ENCODE measurements around the gene ARID5B. TPM values are rescaled to one million over a fixed set of nuclear protein-coding genes. Genes with fewer than 3 reads are reported as not detected.
A peak's percentile ranks its signal among the peaks of the same experiment; 100 is the strongest.

Gene ARID5B
- total RNA-seq, 1 donor from 2014 or later: 29.8 TPM

DNA sequence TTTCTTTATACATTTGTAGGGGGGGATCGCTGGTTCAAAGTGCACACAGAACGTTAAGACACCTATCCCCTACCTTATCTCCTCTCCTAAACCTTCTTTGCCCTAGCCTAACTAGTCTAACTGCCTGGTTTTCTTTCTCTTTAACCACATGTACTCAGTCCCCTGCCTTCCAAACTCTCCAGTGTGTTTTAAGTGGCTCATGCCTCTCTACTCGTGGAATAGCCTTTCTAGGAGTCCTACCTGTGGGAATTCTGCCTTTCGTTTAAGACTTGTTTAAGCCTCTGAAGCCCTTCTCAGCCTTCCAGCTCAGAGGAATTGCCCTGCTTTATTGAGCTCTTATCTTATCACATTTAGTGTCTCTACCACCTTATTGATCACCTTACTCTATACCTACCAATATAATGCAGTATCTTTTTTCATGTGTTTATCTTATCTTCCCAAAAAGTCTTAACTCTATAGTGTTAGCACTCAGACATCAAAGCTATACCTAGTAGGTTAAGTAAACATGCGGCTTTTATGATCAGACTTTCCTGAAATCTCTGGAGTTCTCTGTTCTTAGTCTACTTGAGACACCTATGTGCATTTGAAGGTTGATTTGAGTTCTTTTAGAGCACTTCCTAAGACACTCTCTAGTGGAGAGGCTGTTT is 50.7 kb downstream of the ARID5B start:
- ATAC-seq (peak; percentile 64 to 78), DNase-seq (no peak)
- Histone ChIP-seq H3K9me3 (no peaks in the 10 kb centered on the region), H3K4me1 (peaks cover 5% of the 10 kb centered on the region), H3K4me3 (no peak overlapping the region), H3K27ac (no peak overlapping the region), H3K36me3 (no peaks in the 10 kb centered on the region), H3K27me3 (ENCODE audit: low read depth) (no peaks in the 10 kb centered on the region)
- intact Hi-C loops (cut with DNase I): no loop called here
- TF ChIP-seq, protein P1, sequence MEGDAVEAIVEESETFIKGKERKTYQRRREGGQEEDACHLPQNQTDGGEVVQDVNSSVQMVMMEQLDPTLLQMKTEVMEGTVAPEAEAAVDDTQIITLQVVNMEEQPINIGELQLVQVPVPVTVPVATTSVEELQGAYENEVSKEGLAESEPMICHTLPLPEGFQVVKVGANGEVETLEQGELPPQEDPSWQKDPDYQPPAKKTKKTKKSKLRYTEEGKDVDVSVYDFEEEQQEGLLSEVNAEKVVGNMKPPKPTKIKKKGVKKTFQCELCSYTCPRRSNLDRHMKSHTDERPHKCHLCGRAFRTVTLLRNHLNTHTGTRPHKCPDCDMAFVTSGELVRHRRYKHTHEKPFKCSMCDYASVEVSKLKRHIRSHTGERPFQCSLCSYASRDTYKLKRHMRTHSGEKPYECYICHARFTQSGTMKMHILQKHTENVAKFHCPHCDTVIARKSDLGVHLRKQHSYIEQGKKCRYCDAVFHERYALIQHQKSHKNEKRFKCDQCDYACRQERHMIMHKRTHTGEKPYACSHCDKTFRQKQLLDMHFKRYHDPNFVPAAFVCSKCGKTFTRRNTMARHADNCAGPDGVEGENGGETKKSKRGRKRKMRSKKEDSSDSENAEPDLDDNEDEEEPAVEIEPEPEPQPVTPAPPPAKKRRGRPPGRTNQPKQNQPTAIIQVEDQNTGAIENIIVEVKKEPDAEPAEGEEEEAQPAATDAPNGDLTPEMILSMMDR (IDR thresholded peaks at IDR 0.05): no peak

DNA sequence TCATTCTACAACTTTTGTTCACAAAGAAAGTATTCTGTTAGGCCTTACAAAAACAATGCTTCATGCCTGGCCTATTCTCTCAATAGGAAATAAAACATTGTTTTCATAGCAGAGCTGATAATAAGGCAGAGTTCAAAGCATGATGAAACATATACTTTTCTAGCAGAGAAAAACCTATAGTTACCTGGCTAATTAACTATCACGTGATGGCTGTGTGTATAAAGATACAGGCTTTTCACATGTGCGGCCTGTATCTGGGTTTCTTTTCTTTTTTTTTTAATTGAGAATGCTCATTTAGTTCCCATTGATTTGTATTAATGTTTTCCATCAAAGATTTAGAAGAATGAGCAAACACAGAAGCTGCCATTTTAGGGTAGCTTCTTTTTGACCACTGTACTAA is 51.7 kb downstream of the ARID5B start:
- Histone ChIP-seq H3K36me3 (no peaks in the 10 kb centered on the region), H3K27me3 (ENCODE audit: low read depth) (no peaks in the 10 kb centered on the region), H3K27ac (no peak overlapping the region), H3K4me1 (peaks cover 5% of the 10 kb centered on the region), H3K9me3 (no peaks in the 10 kb centered on the region), H3K4me3 (no peak overlapping the region)
- ATAC-seq (no peak), DNase-seq (no peak)
- intact Hi-C loops (cut with DNase I): no loop called here
- TF ChIP-seq, protein P1 (IDR thresholded peaks at IDR 0.05): no peak

- DNase-seq (no peak), ATAC-seq (no peak)
- Histone ChIP-seq H3K27ac (no peak overlapping the region), H3K27me3 (ENCODE audit: low read depth) (no peaks in the 10 kb centered on the region), H3K36me3 (no peaks in the 10 kb centered on the region), H3K4me1 (peaks cover 5% of the 10 kb centered on the region), H3K9me3 (no peaks in the 10 kb centered on the region), H3K4me3 (no peak overlapping the region)
- intact Hi-C loops (cut with DNase I): no loop called here
- TF ChIP-seq, protein P1 (IDR thresholded peaks at IDR 0.05): no peak
Observed at GRCh38 chr10:61957806-61958205, 56.3 kb downstream of the ARID5B start.

- Histone ChIP-seq H3K9me3 (no peaks in the 10 kb centered on the region), H3K27ac (no peak overlapping the region), H3K4me1 (peaks cover 5% of the 10 kb centered on the region), H3K36me3 (no peaks in the 10 kb centered on the region), H3K27me3 (ENCODE audit: low read depth) (no peaks in the 10 kb centered on the region), H3K4me3 (no peak overlapping the region)
- TF ChIP-seq, protein P1 (IDR thresholded peaks at IDR 0.05): no peak
- intact Hi-C loops (cut with DNase I): no loop called here
- ATAC-seq (no peak), DNase-seq (no peak)
Observed at GRCh38 chr10:61958311-61958710, 56.8 kb downstream of the ARID5B start.

DNA sequence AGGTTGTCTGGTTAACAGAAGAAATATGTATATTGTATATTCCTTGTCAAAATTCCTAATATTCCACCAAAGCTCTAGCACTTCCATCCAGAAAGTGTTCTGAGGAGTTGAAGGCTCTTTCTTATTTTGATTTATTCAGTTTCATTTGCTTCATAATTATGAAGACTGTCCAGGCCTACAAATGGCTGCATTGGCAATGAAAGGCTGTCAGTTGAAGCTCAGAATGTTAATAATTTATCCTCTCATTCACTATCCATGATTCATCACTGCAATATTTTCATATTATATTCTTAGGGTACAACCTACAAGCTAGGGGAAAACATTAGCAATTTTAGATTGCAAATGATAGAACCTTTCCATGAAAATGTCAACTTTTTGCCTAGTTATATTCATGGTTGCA is 57.3 kb downstream of the ARID5B start:
- Histone ChIP-seq H3K36me3 (no peaks in the 10 kb centered on the region), H3K4me3 (no peak overlapping the region), H3K9me3 (no peaks in the 10 kb centered on the region), H3K4me1 (peaks cover 5% of the 10 kb centered on the region), H3K27ac (no peak overlapping the region), H3K27me3 (ENCODE audit: low read depth) (no peaks in the 10 kb centered on the region)
- no peak for DNase-seq
- TF ChIP-seq, protein P1 (IDR thresholded peaks at IDR 0.05): no peak
- intact Hi-C loops (cut with DNase I): no loop called here
- ATAC-seq: no peak
